Panc1 (cell line): ENCODE data around the gene SPRTN. TPM values are rescaled to one million over a fixed set of nuclear protein-coding genes. Genes with fewer than 3 reads are reported as not detected.

Experiments used
- ATAC-seq: fragments of 200-7000 bp; cut with Tn5 transposase; 2 replicates; pipeline ENCODE4 v1.9.1; 2020; ENCODE audit warnings: mild to moderate bottlenecking, moderate library complexity
- BruUV-seq: library from RNA; stranded (reverse); fragments of 400-500 nt; replicated peaks from 2 replicates; lab custom pipeline; 2021; lab: Mats Ljungman, UMichigan
- CTCF ChIA-PET: fragments of 300-600 bp; sonication (Branson Sonifier 250); formaldehyde crosslinking; loops from one replicate; lab custom pipeline; 2022; ENCODE audit warnings: antibody characterized with exemption; lab: Charles Lee
- POLR2A ChIA-PET: fragments of 300-600 bp; sonication (Branson Sonifier 250); formaldehyde crosslinking; loops from one replicate; lab custom pipeline; 2022; ENCODE audit warnings: antibody characterized with exemption; lab: Charles Lee
- DNase-seq: peaks from one replicate; pipeline ENCODE4 v3.0.0-alpha.2; 2010; ENCODE audit warnings: low read depth, low spot score
- H3K27ac ChIP-seq: 2 replicates; pipeline ENCODE4 v1.5.1; 2011; ENCODE audit warnings: mild to moderate bottlenecking, low read length, inconsistent platforms
- H3K27me3 ChIP-seq: fragments of 200-500 bp; sonication (Bioruptor generic); 2 replicates; pipeline ENCODE4 v1.6.0; 2014; ENCODE audit warnings: low read length, inconsistent platforms; ENCODE audit not compliant: control insufficient read depth, insufficient read depth
- H3K36me3 ChIP-seq: fragments of 200-500 bp; sonication (Bioruptor generic); 2 replicates; pipeline ENCODE4 v1.5.1; 2014; ENCODE audit warnings: inconsistent platforms, mild to moderate bottlenecking, low read length, moderate library complexity; ENCODE audit not compliant: control insufficient read depth, insufficient read depth
- H3K4me1 ChIP-seq: 2 replicates; pipeline ENCODE4 v1.5.1; 2011; ENCODE audit warnings: inconsistent platforms, mild to moderate bottlenecking, low read length, moderate library complexity; ENCODE audit not compliant: control insufficient read depth, insufficient read depth
- H3K4me3 ChIP-seq, 2 experiments: 2 replicates each; pipeline ENCODE4 v1.5.1; 2011 to 2012; ENCODE audit warnings: low read depth in 2 of 2, low read length in 2 of 2, mild to moderate bottlenecking in 2 of 2, inconsistent platforms in 1 of 2, moderate library complexity in 1 of 2
- H3K9me3 ChIP-seq: fragments of 200-500 bp; sonication (Bioruptor generic); 2 replicates; pipeline ENCODE4 v1.5.1; 2014; ENCODE audit warnings: low read depth, mild to moderate bottlenecking, inconsistent platforms, low read length, moderate library complexity; ENCODE audit not compliant: control insufficient read depth, insufficient read depth
- POLR2AphosphoS5 ChIP-seq: IDR thresholded peaks from 2 replicates; pipeline ENCODE4 v1.6.1; 2012; ENCODE audit warnings: mild to moderate bottlenecking, low read depth, low read length, moderate library complexity
- REST ChIP-seq, 2 experiments: IDR thresholded peaks; 2 replicates each; pipeline ENCODE4 v1.6.1; 2011 to 2012; ENCODE audit warnings: low read depth in 2 of 2, control low read depth in 1 of 2, low read length in 1 of 2, mild to moderate bottlenecking in 1 of 2, moderate library complexity in 1 of 2; ENCODE audit not compliant: insufficient read depth in 1 of 2
- SIN3A ChIP-seq: IDR thresholded peaks from 2 replicates; pipeline ENCODE4 v1.6.1; 2012; ENCODE audit warnings: low read depth, mild to moderate bottlenecking, low read length, moderate library complexity, borderline replicate concordance; ENCODE audit not compliant: insufficient read depth
- TCF7L2 ChIP-seq: IDR thresholded peaks from 2 replicates; pipeline ENCODE4 v1.6.1; 2011; ENCODE audit warnings: mild to moderate bottlenecking, low read depth, low read length, inconsistent platforms
- in situ Hi-C: cut with HindIII; loops from 2 replicates; pipeline ENCODE4 v1.10.0; 2016; ENCODE audit warnings: low sequenced_read_pairs, low pct_unique_long_range_greater_than_20kb
- intact Hi-C: fragments of 100-400 bp; cut with micrococcal nuclease; formaldehyde crosslinking; loops from one replicate; pipeline ENCODE4 v1.10.0; 2022; ENCODE audit not compliant: unreplicated experiment
- total RNA-seq: library from RNA; stranded (reverse); gene quantifications from one replicate; pipeline ENCODE4 v1.2.1, GENCODE V29; 2021; ENCODE audit not compliant: unreplicated experiment
- TF ChIP-seq, protein P1 (sequence below): fragments of 450-650 bp; IDR thresholded peaks from 2 replicates; pipeline ENCODE4 v1.5.1; 2017; ENCODE audit warnings: mild to moderate bottlenecking

Gene SPRTN
- total RNA-seq, 1 experiment from 2014 or later, result 20.0 TPM

GRCh38 chr1:231311720-231312431 lies 26.2 kb upstream of the SPRTN start:
- Histone ChIP-seq H3K27ac (no peak overlapping the region), H3K4me3 (no peak overlapping the region), H3K4me1 (no peaks in the 10 kb centered on the region), H3K27me3 (no peaks in the 10 kb centered on the region), H3K9me3 (no peaks in the 10 kb centered on the region), H3K36me3 (no peaks in the 10 kb centered on the region)
- TF ChIP-seq REST (IDR thresholded peaks at IDR 0.05; ENCODE audit: insufficient read depth in 1 of 2, low read depth in 2 of 2, low read length in 1 of 2) (no peak), TCF7L2 (no peak), POLR2AphosphoS5 (no peak), SIN3A (no peak)
- TF ChIP-seq, protein P1, sequence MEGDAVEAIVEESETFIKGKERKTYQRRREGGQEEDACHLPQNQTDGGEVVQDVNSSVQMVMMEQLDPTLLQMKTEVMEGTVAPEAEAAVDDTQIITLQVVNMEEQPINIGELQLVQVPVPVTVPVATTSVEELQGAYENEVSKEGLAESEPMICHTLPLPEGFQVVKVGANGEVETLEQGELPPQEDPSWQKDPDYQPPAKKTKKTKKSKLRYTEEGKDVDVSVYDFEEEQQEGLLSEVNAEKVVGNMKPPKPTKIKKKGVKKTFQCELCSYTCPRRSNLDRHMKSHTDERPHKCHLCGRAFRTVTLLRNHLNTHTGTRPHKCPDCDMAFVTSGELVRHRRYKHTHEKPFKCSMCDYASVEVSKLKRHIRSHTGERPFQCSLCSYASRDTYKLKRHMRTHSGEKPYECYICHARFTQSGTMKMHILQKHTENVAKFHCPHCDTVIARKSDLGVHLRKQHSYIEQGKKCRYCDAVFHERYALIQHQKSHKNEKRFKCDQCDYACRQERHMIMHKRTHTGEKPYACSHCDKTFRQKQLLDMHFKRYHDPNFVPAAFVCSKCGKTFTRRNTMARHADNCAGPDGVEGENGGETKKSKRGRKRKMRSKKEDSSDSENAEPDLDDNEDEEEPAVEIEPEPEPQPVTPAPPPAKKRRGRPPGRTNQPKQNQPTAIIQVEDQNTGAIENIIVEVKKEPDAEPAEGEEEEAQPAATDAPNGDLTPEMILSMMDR, result no peak
- no TSS peak for BruUV-seq
- in situ Hi-C loops, result no loop called here
- intact Hi-C loops, result no loop called here
- POLR2A ChIA-PET, result no interaction called here
- CTCF ChIA-PET, result interaction anchor here (0.6 kb wide), 1 partner anchor 31 kb away, joined by 3 read pairs; no protein-coding TSS in a partner anchor
- DNase-seq, result no peak
- no peak for ATAC-seq

- CTCF ChIA-PET, result no interaction called here
- BruUV-seq, result no TSS peak
- no peaks in the 10 kb centered on the region for H3K36me3 ChIP-seq
- in situ Hi-C loops, result no loop called here
- TF ChIP-seq, protein P1, result no peak
- no peak for TF ChIP-seq SIN3A
- ATAC-seq (no peak), DNase-seq (no peak)
- no peaks in the 10 kb centered on the region for H3K4me1 ChIP-seq
- H3K9me3 ChIP-seq, result no peaks in the 10 kb centered on the region
- POLR2A ChIA-PET, result no interaction called here
- no peaks in the 10 kb centered on the region for H3K27me3 ChIP-seq
- intact Hi-C loops, result no loop called here
- H3K4me3 ChIP-seq, result no peak overlapping the region
- H3K27ac ChIP-seq, result no peak overlapping the region
These were observed 25.7 kb upstream of the SPRTN start for GRCh38 chr1:231312432-231312788.
